ENCODE data around the gene ZNF821.
"Not testable (repeated sequence)": the region's sequence is repeated elsewhere in the genome, so short reads cannot be mapped to it uniquely, and the experiment has no call there.

ZNF821 gene, protein sequence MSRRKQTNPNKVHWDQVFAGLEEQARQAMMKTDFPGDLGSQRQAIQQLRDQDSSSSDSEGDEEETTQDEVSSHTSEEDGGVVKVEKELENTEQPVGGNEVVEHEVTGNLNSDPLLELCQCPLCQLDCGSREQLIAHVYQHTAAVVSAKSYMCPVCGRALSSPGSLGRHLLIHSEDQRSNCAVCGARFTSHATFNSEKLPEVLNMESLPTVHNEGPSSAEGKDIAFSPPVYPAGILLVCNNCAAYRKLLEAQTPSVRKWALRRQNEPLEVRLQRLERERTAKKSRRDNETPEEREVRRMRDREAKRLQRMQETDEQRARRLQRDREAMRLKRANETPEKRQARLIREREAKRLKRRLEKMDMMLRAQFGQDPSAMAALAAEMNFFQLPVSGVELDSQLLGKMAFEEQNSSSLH

GRCh38 chr16:71883849-71884638, at the start of gene ZNF821:
TSS of gene ZNF821 (minus strand) at chr16:71884182. CDS start at chr16:71879946, 4,236 bp downstream.
- DNase-seq: peak; percentile 83

GRCh38 chr16:71933017-71933416, 49.0 kb upstream of the ZNF821 start:
- no peak for DNase-seq

DNA sequence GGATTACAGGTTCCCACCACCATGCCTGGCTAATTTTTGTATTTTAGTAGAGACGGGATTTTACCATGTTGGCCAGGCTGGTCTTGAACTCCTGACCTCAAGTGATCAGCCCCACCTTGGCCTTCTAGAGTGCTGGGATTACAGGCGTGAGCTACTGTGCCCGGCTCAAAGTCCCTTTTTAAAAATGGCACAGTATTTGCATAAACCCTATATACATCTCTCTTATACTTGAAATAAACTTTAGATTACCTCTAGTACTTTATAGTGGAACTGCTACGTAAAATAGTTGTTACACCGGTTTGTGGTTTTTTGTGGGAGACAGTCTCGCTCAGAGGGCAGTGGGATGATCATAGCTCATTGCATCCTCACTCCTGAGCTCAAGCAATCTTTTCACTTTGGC, 47.6 kb upstream of the ZNF821 start:
- no peak for DNase-seq

DNA sequence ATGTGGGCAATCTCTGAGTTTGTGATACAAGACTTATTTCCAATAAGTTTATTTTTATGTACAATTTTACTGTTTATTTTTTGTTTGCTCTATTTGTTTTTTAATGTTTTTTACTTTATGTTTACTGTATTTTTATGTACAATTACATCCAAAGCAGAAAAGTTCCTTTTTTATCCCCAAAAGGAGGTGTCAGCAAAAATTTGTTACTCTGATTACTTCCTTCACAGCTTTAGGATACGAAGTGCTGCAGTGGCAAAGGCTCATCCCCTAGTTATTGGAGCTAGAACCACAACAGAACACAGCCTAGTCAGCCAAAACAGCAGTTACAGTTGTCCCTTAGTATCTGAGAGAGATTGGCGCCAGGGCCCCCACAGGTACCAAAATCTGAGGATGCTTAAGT, 47.0 kb upstream of the ZNF821 start:
- no peak for DNase-seq

- DNase-seq: no peak
Measured at GRCh38 chr16:71930013-71930563, 46.1 kb upstream of the ZNF821 start.

GRCh38 chr16:71929048-71929447, 45.1 kb upstream of the ZNF821 start:
- no peak for DNase-seq

DNA sequence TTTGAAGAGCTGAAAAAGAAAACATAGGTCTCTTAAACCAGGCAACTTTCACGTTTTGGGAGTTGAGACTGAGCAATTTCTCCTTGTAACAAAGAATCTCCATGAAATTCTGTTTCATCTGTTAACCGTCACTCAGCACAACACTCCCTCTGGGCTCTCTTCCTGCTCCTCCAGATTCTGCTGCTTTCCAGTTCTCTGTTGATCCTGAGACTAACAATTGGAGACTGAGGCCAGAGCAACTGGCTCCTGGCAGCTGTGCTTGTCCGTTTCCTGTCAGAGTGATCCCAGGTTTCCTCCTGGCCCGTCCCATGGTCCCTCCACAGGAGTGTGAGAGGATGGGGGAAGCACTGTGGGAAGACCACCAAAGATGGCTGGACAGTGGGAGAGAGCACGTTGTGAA, 43.8 kb upstream of the ZNF821 start:
- DNase-seq: no peak

DNA sequence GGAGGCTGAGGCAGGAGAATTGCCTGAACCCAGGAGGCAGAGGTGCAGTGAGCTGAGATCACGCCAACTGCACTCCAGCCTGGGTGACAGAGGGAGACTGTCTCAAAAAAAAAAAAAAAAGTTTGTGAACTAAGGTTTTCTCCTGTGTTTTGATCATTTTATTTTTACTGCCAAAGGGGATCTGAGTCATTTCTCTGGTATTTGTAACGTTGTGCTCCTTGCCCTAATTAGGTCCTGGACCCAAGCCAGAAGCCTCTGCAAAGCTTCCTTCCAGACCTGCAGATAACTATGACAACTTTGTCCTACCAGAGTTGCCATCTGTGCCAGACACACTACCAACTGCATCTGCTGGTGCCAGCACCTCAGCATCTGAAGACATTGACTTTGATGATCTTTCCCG, 43.4 kb upstream of the ZNF821 start:
- no peak for DNase-seq

- no peak for DNase-seq
Measured at GRCh38 chr16:71924710-71925109, 40.7 kb upstream of the ZNF821 start.

DNA sequence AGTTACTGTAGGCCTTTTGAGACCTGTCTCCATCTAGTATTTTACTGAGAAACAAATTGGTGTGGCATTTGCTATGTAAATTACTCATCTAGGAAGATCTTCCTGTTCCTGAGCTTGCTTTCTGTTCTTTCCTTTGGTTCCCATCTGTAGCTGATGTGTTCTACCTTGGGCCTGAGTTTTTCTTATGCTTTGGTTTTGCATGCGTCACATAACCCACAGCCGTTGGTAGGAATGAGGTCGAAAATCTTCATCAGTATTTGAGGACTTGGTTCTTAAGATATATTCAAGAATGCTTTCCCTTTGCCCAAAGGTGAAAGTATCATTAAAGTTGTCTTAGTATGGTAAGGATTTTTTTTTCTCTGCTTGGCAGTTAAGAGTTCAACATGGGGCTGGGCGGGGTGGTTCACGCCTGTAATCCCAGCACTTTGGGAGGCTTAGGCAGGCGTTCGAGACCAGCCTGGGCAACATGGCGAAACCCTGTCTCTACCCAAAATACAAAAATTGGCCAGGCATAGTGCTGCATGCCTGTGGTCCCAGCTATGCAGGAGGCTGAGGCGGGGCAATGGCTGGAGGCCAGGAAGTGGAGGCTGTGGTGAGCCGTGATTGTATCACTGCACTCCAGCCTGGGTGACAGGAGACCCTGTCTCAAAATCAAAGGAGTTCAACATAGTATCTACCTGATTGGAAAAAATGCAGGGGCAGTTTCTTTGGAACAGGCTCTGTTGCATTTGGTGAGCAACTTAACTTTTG, 40.1 kb upstream of the ZNF821 start:
- DNase-seq: no peak

GRCh38 chr16:71920658-71921057, 36.7 kb upstream of the ZNF821 start:
- DNase-seq: no peak

DNA sequence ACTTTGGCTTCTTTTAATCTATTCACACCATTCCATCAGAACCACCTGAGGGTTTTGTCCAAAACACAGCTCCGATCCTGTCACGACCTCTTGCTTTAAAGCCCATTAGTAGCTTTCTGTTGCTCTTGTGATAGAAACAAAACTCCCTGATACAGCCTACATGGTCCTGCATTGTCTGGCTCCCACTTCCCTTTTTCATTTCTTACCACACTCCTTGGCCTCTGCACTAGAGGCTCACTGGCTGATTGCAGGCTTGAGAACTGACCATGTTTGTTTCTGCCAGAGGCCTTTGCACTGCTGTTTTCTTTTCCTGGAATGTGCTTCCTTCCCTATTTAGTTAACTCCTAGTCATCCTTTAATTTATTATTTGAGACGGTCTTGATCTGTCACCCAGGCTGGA, 35.1 kb upstream of the ZNF821 start:
- no peak for DNase-seq

DNA sequence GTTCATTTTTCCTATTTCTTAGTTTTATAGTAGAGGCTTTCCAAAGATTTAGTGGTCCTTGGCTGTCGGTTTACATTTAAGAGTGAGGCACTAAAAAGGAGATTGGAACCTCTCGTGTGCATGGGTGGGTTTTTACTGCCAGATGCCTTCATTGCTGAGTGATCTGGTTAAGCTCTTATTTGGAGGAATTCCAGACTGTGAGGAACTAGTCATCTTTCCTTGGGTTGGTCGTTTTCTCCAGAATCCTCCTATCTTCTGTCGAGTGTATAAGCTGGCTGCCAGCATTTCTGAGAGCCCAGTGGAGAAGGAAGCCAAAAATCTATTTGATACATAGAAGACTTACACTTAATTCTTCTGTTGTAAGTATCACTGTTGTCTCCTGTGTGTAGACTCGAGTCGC, 33.9 kb upstream of the ZNF821 start:
- no peak for DNase-seq

GRCh38 chr16:71916397-71916920, 32.5 kb upstream of the ZNF821 start:
- DNase-seq: no peak

- DNase-seq: no peak
Measured at GRCh38 chr16:71915350-71915749, 31.4 kb upstream of the ZNF821 start.

GRCh38 chr16:71914802-71915201, 30.8 kb upstream of the ZNF821 start:
- no peak for DNase-seq

- DNase-seq: no peak
Measured at GRCh38 chr16:71912534-71913275, 28.7 kb upstream of the ZNF821 start.

GRCh38 chr16:71911121-71911520, 27.1 kb upstream of the ZNF821 start:
- no peak for DNase-seq

GRCh38 chr16:71905765-71906164, 21.8 kb upstream of the ZNF821 start:
- DNase-seq: not testable (repeated sequence)

DNA sequence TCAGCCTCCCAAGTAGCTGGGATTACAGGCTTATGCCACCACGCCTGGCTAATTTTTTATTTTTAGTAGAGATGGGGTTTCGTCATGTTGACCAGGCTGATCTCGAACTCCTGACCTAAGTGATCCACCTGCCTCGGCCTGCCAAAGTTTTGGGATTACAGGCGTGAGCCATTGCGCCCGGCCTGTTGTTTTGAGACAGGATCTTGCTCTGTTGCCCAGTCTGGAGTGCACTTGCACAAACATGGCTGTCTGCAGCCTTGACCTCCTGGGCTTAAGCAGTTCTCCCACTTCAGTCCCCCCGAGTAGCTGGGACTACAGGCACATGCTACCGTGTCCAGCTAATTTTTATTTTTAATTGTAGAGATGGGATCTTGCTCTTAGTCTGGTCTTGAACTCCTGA, 20.3 kb upstream of the ZNF821 start:
- no peak for DNase-seq

DNA sequence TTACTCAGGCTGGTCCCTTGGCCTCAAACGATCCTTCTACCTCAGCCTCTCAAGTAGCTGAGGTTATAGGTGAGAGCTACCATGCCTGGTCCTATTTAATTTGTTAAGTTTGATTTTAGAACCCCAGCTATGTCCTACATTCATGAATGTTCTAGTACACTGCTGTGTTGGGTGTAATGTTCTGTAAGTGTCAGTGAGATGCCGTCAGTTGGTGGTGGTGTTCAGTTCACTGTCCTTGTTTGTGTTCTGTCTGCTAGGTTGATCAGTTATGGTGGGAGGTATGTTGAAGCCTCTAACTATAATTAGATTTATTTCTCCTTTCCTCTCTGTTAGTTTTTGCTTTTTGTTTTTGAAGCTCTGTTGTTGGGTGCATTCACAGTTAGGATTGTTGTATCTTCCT, 19.6 kb upstream of the ZNF821 start:
- no peak for DNase-seq
